SK-N-SH (cell line): ENCODE measurements around the gene GRWD1.

ENCODE experiments used
- CHD2 ChIP-seq: fragments of 150-350 bp; IDR thresholded peaks from 2 replicates; pipeline ENCODE4 v1.6.1; 2018; ENCODE audit warnings: low read length; ENCODE audit not compliant: partially characterized antibody
- CTCF ChIP-seq: fragments of 200-600 bp; sonication (generic); IDR thresholded peaks from 2 replicates; pipeline ENCODE4 v1.6.1; 2017; ENCODE audit warnings: antibody characterized with exemption, mild to moderate bottlenecking, moderate library complexity
- EP300 ChIP-seq, 2 experiments: IDR thresholded peaks; 2 replicates each; pipeline versions ENCODE4 v1.4.0 to v1.6.1; 2012; ENCODE audit warnings: borderline replicate concordance in 1 of 2, low read depth in 1 of 2, low read length in 1 of 2
- IRF3 ChIP-seq: fragments of 150-350 bp; IDR thresholded peaks from 2 replicates; pipeline ENCODE4 v1.6.1; 2016; ENCODE audit warnings: mild to moderate bottlenecking, low read depth, low read length
- MXI1 ChIP-seq: IDR thresholded peaks from 2 replicates; pipeline ENCODE4 v1.6.1; 2012; ENCODE audit warnings: mild to moderate bottlenecking, low read depth, low read length, improper control_type of control experiment
- NFIC ChIP-seq: IDR thresholded peaks from 2 replicates; pipeline ENCODE4 v1.4.0; 2012; ENCODE audit warnings: borderline replicate concordance
- POLR2AphosphoS5 ChIP-seq: IDR thresholded peaks from 2 replicates; pipeline ENCODE4 v1.6.1; 2012; ENCODE audit warnings: low read depth, low read length
- SIN3A ChIP-seq: IDR thresholded peaks from 2 replicates; pipeline ENCODE4 v1.6.1; 2012; ENCODE audit warnings: low read depth, mild to moderate bottlenecking, low read length, moderate library complexity, borderline replicate concordance
- TEAD4 ChIP-seq: IDR thresholded peaks from 2 replicates; pipeline ENCODE4 v1.4.0; 2012; ENCODE audit warnings: mild to moderate bottlenecking, borderline replicate concordance; ENCODE audit not compliant: insufficient read depth
- USF2 ChIP-seq: fragments of 150-350 bp; IDR thresholded peaks from 2 replicates; pipeline ENCODE4 v1.6.1; 2017; ENCODE audit warnings: antibody characterized with exemption, low read length, low read depth, borderline replicate concordance

- TF ChIP-seq MXI1 (no peak), SIN3A (no peak), CTCF (no peak), CHD2 (no peak), NFIC (no peak), POLR2AphosphoS5 (no peak), EP300 (IDR thresholded peaks at IDR 0.05; ENCODE audit: borderline replicate concordance in 1 of 2, low read depth in 1 of 2, low read length in 1 of 2) (no peak), TEAD4 (no peak), USF2 (no peak), IRF3 (no peak)
Observed at GRCh38 chr19:48461651-48461981, 15.8 kb downstream of the GRWD1 start.
